ENCODE data around the gene TPTE.
"Not testable (repeated sequence)": the region's sequence is repeated elsewhere in the genome, so short reads cannot be mapped to it uniquely, and the experiment has no call there.

Gene TPTE

DNA sequence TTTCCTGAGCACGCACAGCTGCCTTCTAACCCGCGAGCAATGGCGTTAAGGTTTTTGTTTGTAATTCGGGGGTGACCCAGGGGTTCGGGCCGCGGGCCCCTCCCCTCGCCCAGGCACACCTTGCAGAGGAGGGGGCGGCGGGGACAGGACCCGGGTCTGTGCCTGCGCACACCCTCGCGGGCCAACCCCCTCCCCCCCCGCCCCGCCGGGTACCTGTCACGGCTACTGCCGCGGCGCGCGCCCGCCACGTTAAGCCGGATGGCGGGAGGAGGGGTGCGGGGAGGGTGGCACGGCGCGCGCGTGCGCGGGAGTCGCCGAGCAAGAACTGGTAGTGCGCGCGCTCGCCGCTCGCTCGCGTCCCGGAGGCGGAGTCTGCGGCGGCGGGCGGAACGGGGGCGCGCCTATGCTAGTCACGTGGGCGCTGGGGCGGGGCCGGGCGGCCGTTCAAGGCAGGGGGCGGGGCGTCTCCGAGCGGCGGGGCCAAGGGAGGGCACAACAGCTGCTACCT lies at the start of gene TPTE:
TPTE (plus strand) TSS at position 493 of the 508 bp plus-strand sequence. CDS start 17,141 bp downstream, outside the sequence.
- no peak for DNase-seq (ENCODE audit: low read depth)

- not testable (repeated sequence) for DNase-seq (ENCODE audit: low read depth)
Observed at GRCh38 chr21:10471999-10472398, 49.4 kb upstream of the TPTE start.

GRCh38 chr21:10477794-10478193 lies 43.6 kb upstream of the TPTE start:
- not testable (repeated sequence) for DNase-seq (ENCODE audit: low read depth)

DNA sequence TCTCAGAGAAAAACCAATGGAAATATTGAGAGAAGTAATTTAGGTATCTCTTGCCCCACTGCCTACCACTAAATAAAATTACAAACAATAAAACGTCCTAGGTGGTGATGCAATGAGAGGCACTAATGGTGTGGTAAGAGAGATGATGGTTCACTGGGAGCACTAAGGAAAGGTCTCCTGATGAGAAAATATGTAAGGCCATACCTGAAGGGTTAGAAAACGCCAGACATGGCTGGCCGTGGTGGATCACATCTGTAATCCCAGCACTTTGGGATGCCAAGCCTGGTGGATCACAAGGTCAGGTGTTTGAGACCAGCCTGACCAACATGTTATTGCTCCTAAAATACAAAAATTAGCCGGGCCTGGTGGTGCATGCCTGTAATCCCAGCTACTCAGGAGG lies 41.5 kb upstream of the TPTE start:
- not testable (repeated sequence) for DNase-seq (ENCODE audit: low read depth)

DNA sequence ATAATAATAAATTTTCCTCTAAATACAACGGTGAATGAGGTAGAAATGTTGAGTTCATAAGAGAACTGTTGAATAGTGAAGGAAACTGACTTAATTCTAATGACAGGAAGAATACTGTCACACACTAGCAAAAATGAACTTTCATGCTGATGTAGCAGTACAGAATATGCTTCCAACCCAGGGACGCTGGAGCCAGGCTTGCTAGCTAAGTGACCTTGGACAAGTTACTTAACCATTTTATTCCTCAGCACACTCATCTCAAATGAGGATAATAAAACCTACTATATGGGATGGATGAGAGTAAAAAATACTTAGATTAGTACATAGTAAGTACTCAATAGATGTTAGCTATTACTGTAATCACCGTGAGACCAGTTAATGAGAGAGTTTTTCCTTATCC lies 36.5 kb upstream of the TPTE start:
- not testable (repeated sequence) for DNase-seq (ENCODE audit: low read depth)

GRCh38 chr21:10490453-10490852 lies 30.9 kb upstream of the TPTE start:
- not testable (repeated sequence) for DNase-seq (ENCODE audit: low read depth)

DNA sequence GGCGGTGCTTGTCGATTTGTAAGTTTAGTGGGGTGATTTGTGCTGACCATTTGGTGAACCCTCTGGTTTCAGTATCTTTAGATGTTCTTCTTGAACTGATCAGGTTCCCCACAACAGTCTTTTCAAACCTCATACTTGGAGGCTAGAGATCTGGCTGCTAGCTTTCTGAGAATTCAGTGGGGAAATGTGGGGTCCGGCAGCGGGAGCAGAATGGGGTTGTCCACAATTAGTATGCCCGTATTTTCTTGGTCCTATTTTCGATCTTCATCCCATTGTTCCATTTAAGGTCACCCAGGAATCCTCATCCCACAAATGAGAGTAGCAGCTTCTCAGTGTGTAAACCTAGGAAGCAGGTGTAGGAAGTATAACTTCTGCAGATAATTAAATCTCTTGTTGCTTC lies 10.3 kb upstream of the TPTE start:
- no peak for DNase-seq (ENCODE audit: low read depth)

DNA sequence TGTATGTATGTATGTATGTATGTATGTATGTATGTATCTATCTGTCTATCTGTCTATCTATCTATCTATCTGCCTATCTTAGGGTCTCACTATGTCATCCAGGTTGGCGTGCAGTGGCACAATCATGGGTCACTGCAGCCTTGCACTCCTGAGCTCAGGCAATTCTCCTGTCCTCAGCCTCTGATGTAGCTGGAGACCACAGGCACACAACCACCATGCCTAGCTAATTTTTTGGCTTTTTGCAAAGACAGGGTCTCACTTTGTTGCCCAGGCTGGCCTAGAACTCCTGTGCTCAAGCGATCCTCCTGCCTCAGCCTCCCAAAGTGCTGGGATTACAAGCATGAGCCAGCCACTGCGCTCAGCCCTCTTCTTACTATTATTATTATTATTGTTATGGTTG lies 4.5 kb upstream of the TPTE start:
- DNase-seq (ENCODE audit: low read depth) = not testable (repeated sequence)

- DNase-seq (ENCODE audit: low read depth) = not testable (repeated sequence)
Observed at GRCh38 chr21:10517904-10518303, 3.5 kb upstream of the TPTE start.

DNA sequence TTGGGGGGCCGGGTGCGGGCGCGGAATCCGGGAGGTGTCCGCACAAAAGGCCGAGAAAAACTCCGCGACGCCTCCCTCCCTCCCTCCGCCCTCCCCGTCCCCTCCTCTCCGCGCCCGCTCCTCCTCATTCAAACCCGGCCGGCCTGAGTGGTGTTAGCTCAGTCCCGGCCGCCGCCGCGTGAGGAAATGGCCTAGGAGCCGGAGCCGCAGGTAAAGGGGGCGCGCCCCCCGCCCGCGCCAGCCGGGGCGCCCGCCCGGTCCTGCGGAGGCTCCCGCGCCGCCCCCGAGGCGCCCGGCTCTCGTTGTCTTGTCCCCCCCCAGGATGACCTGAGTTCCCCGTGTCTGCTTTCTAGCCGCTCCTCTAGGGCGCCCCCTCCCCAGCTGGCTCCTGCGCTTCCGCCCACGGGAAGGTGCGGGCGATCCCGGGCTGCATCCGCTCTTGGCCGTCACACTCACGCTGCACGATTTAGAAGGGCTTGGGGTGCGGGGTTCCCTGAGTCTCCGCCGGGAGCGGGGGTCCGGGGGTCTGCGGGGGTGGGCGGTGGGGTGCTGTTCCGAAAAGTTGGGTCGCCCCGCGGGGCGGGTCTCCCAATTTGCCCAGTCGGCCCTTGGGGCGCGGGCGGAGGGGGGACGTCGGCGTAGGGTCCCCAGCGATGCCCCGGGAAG lies 585 bp downstream of the TPTE start:
- DNase-seq (ENCODE audit: low read depth) = not testable (repeated sequence)

DNA sequence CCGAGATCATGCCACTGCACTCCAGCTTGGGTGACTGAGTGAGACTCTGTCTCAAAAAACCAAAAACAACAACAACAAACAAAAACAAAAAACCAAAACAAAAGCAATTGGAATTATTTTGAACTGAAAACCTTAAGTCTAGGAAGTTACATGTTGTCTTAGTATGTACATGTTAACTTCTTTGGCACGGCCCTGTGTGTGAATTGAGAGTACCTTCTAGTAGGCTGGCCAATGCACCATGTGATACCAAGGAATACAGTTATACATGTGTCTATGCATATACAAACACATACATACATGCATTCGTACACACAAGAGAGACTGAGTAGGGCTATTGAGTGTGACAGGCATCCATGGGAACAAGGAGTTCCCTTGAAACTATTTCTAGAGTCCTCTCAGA lies 18.6 kb downstream of the TPTE start:
- no peak for DNase-seq (ENCODE audit: low read depth)

DNA sequence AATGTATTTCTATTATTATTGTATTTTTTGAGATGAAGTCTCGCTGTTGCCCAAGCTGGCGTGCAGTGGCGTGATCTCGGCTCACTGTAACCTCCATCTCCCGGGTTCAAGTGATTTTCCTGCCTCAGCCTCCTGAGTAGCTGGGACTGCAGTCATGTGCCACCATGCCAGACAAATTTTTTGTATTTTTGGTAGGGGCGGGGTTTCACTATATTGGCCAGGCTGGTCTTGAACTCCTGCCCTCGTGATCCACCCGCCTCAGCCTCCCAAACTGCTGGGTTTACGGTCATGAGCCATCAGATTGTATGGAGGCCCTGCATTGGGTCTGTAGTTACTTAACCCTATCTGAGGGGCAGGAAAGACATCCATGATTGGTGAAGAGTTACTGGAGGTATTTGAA lies 23.0 kb downstream of the TPTE start:
- not testable (repeated sequence) for DNase-seq (ENCODE audit: low read depth)

DNA sequence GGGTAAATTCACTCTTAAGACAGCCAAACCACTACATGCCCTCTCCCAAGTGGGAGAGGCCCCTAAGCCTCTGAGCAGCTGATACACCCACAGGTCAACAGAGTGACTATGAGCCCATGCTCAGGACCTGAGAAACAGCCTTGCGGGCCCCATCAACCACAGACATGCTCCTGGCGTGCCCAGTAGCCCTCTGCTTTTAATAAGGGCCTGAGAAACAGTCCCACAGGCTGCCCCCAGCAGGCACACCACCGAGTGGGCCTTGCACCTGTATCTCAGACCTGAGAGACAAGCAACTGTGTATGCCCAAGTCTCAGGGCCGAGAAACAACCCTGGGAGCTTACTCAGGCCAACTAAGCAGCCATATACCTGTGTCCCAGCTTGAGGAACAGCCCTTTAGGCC lies 26.5 kb downstream of the TPTE start:
- DNase-seq (ENCODE audit: low read depth) = not testable (repeated sequence)

DNA sequence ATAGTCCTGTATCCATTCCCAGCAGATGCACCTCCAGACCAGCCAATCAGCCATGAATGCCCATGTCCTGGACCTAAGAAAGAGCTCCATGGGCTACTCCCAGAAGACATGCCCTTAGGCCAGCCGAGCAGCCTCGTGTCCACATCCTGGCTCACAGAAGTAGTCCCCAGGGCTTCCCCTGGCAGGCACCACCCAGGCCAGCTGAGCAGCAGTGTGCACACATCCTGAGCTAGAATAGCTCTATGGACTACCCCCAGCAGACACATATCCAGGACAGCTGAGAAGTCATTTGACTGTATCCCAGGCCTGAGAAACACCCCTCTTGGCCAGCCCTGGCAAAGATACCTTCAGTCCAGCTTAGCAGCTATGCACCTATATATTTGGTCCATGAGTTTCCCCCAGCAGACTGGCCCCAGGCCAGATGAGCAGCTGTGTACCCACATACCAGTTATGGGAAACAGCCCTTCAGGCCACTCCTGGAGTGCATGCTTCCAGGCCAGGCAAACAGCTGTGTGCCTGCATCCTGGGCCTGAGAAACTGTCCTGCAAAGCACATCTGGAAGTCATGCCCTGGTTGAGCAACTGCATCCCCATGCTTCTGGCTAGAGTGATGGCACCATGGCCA lies 27.1 kb downstream of the TPTE start:
- DNase-seq (ENCODE audit: low read depth) = not testable (repeated sequence)

GRCh38 chr21:10570803-10571202 lies 49.4 kb downstream of the TPTE start:
- not testable (repeated sequence) for DNase-seq (ENCODE audit: low read depth)

GRCh38 chr21:10574531-10575310 lies 53.3 kb downstream of the TPTE start:
- DNase-seq (ENCODE audit: low read depth) = not testable (repeated sequence)

DNA sequence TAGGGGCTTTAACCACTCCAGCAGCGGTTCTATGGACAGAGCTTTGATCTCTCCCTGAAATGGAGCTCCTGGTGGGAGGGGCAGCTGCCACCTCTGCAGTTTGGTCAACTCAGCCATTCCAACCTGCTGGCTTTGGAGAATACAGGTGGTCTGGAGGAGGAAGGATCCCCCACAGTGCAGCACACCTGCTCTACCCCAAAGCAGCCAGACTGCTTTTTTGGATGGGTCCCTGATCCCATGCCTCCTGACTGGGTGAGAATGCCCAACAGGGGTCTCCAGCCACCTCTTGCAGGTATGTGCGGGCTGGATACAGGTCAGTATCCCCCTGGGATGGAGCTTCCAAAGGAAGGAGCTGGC lies 53.9 kb downstream of the TPTE start:
- DNase-seq (ENCODE audit: low read depth) = no peak

- DNase-seq (ENCODE audit: low read depth) = not testable (repeated sequence)
Observed at GRCh38 chr21:10578910-10579309, 57.5 kb downstream of the TPTE start.

GRCh38 chr21:10589115-10589514 lies 67.7 kb downstream of the TPTE start:
- not testable (repeated sequence) for DNase-seq (ENCODE audit: low read depth)

DNA sequence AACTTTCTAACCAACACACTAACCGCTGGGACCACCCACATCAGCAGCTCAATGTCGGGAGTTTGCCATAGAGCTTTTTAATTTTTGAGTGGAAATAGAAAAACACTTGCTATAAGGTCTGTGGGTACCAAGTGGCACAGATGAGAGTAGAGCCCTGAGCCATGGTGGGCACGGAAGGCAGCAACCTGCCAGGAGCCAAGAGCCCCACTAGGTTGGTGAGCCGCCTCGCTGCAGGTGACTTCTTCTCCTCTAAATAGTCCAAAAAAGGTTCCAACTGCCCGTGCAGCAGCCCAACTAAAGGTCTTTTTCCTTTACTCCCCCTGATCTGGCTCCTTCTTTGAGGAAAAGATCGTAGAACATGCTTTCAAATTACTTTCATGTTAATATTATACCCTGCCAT lies 85.7 kb downstream of the TPTE start:
- not testable (repeated sequence) for DNase-seq (ENCODE audit: low read depth)

- DNase-seq (ENCODE audit: low read depth) = not testable (repeated sequence)
Observed at GRCh38 chr21:10614285-10614684, 92.9 kb downstream of the TPTE start.

GRCh38 chr21:10616061-10616460 lies 94.7 kb downstream of the TPTE start:
- not testable (repeated sequence) for DNase-seq (ENCODE audit: low read depth)

DNA sequence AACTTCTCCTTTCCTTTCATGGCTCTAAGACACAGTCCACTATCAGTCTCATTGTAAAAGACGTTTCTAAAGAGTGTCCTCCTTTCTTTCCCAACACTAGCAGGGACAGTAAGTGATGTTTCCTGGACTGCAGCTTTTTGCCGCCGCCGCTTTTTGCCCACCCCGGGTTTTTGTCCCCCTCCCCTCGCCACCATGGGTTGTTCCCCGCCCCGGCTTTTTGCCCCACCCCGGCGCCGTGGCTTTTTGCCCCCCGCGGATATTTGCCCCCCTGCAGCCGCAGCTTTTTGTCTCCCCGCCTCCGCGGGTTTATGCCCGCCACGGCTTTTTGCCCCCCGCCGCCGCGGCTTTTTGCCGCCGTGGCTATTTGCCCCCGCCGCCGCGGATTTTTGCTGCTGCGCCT lies 95.2 kb downstream of the TPTE start:
- no peak for DNase-seq (ENCODE audit: low read depth)

All from activated T-cell treated with anti-CD3 and anti-CD28 coated beads for 1 hour (primary cell).